Raji (cell line): Measurements from ENCODE around the gene DYNC1LI2.

Experiments used
- POLR2A ChIP-seq: IDR thresholded peaks from 2 replicates; pipeline ENCODE4 v1.6.1; 2011; ENCODE audit warnings: low read depth, low read length, control low read depth; ENCODE audit not compliant: insufficient read depth

The DYNC1LI2 gene

DNA sequence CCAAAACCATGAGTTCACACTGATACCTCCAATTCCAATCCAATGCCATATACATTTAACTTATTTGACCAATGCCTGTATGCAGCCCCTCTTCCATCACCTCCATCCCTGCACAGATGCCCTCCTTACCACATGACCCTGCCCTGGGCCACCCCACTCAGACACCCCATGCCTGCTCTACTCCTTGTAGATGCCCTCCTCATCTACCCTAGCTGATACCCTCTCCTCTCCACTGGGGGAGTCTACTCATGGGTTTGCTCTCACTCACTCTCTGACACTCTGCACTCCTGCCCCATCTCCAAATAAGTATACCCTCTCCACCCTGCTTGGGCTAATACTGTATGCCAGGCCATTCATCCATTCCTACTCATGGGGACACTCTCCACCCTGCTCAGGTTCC is 38.9 kb downstream of the DYNC1LI2 start:
- no peak for TF ChIP-seq POLR2A

- no peak for TF ChIP-seq POLR2A
Measured at GRCh38 chr16:66711581-66711980, 39.8 kb downstream of the DYNC1LI2 start.

DNA sequence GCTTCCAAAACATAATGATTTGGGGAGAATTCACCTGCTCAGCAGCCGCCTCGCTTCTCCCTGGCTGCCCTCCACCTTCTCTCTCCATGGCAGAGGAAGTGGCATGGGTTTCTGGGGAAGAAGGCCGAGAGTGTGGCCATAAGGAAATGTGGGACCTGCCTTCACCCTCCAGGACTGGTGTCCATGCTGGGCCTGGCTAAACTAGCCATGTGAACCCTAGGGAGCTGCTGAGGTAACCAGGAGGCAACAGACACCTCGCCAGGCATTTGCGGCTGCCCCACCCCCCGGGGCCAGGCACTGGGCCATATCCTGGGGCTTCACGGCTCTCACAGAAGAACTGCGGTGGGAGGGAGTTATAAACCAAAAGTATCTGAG is 44.9 kb downstream of the DYNC1LI2 start:
- TF ChIP-seq POLR2A, result no peak

GRCh38 chr16:66705790-66706505 is 45.5 kb downstream of the DYNC1LI2 start:
- no peak for TF ChIP-seq POLR2A

DNA sequence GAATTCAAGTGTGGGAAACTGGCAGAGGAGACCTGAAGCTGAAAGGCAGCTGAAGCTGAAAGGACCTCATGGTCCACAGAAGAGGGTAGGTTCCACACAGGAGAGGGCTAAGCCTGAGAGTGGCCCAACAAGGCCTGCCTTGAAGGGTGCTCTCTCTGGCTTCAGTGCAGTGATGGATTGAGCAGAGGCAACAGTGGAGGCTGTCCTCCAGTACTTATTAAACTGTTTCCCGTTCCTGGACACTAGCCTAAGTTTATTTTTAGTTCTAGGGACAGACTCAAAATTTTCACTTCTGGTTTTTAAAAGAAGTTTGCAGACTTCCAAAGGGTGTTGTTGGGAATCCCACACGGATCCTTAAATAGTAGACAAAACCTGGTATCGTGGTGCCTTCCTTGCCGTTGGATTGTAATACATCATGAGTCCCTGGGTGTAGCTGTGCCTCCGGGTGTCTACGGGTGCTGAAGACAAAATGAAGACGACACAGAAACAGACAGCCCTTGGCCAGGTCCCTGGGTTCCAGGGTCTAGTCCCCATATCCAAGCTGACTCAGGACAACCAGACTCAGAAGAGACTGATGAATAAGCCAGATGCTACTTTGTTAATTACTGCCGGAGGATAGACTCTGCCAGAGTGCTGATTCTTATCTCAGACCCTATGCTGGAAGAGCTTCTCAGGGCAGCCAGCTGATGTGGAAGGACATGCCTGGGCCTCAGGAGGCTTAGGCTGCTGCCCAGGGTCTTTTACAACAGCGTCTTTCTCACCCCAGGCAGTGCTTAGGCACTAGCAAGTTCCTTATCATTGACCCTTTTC is 47.8 kb downstream of the DYNC1LI2 start:
- TF ChIP-seq POLR2A, result no peak

DNA sequence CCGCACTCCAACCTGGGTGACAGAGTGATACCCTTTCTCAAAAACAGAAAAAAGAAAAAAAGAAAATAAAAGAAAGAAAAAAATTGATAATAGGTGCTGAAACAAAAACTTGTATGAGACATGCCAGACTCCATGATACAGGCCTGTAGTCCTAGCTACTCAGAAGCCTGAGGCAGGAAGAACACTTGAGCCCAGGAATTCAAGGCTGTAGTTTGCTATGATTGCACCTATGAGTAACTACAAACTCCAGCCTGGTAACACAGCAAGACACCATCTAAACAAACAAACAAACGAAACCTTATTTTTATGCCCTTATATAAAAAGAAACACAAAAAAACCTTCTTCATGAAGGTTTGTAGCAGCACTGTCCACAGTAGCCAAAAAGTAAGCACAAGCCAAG is 49.9 kb downstream of the DYNC1LI2 start:
- TF ChIP-seq POLR2A, result no peak

DNA sequence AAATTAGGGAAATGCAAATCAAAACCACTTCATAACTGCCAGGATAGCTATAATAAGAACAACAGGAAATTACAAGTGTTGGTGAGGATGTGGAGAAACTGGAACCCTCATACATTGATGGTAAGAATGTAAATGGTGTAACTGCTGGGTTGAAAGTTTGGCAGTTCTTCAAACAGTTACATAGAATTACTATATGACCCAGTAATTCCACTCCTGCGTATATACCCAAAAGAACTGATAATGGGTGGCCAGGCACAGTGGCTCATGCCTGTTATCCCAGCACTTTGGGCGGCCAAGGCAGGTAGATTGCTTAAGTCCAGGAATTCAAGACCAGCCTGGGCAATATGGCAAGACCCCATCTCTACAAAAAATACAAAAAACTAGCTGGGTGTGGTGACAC is 50.4 kb downstream of the DYNC1LI2 start:
- TF ChIP-seq POLR2A, result no peak

- TF ChIP-seq POLR2A, result no peak
Measured at GRCh38 chr16:66699898-66700297, 51.5 kb downstream of the DYNC1LI2 start.

- TF ChIP-seq POLR2A, result no peak
Measured at GRCh38 chr16:66698046-66698445, 53.4 kb downstream of the DYNC1LI2 start.

DNA sequence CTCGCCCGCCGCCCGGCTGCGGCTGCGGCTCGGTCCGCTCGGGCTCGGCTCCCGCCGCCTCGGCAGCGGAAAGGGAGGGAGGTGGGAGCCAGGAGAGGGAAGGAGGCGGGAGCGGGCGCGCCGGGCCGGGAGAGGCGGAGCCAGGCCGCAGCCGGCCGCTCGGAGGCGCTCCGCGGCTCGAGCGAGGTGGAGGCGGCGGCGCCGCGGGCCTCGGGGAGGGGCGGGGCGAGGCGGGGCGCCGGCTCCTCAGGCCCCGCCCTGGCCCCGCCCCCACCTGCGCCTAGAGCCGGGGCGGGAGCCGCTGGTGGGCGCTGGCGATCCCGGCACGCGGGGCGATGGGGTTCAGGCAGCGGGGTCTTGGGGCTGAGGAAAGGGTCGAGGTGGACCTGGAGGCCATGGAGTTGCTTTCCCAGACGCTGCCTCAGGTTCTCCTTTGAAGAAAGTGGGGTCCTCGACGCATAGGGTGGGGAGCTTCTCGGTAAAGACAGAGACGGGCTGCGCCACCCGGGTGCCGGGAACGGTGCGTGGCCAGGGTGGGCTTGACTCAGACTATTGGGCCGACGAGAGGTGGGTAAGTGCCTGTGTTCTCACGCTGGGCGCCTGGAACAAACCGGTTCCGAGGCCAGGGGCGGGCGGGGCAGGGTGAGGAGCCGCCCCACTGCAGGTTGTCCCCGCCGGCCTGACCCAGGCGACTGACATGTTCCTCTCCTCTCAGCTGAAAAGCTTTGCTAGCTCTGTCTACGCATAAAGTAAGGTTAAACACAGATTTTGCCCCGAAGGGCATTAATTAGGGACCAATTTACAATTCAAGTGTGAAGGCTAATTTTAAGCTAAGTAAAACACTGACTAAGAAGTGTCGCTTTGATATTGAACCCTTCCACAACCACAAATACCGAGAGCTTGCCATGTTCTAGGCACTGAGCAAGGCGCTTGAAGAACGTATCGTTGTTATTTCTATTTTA is 54.5 kb downstream of the DYNC1LI2 start, which contains the start of gene CMTM4:
TSS of gene CMTM4 (minus strand) at position 75 of the 962 bp plus-strand sequence. CDS start 218 bp downstream, outside the sequence.
- no peak for TF ChIP-seq POLR2A

GRCh38 chr16:66695935-66696668 is 55.3 kb downstream of the DYNC1LI2 start:
- no peak for TF ChIP-seq POLR2A

- no peak for TF ChIP-seq POLR2A
Measured at GRCh38 chr16:66695471-66695934, 55.9 kb downstream of the DYNC1LI2 start.

GRCh38 chr16:66693149-66693548 is 58.3 kb downstream of the DYNC1LI2 start:
- no peak for TF ChIP-seq POLR2A

DNA sequence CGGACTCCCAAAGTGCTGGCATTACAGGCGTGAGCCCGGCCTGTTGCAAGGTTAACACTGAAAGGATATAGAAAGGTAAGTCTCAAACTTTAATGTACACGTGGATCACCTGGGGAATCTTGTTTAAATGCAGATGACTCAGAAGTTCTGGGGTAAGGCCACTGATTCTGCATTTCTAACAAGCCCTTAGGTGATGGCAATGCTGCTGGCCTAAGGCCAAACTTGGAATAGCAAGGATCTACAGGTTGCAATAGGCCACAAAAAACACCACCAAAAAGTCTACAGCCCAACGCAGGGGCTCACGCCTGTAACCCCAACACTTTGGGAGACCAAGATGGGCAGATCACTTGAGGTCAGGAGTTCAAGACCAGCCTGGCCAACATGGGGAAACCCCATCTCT is 59.1 kb downstream of the DYNC1LI2 start:
- no peak for TF ChIP-seq POLR2A

DNA sequence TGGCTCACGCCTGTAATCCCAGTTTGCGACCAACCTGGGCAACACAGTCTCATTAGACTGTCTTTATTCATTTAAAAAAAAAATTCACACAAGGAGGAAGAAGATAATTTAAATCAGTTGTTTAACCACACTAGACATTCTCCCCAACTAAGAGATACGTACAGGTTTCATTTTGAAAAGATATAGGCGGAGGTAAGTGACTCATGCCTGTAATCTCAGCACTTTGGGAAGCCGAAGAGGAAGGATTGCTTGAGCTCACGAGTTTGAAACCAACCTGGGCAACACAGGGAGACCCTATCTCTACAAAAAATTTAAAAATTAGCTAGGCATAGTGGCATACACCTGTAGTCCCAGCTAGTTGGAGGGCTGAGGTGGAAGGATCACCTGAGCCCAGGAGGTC is 60.2 kb downstream of the DYNC1LI2 start:
- TF ChIP-seq POLR2A, result no peak
